Small intestine (tissue), 7 donors: ENCODE results near the gene HSD11B1. TPM values are rescaled to one million over a fixed set of nuclear protein-coding genes. Genes with fewer than 3 reads are reported as not detected.

Experiments used
- DNase-seq, 2 donors: peaks; one replicate each; pipeline versions ENCODE4 v3.0.0 to v3.0.0-alpha.2; 2013
- FAIRE-seq: peaks from 2 replicates; lab custom pipeline; 2012; peaks lifted over from hg19 to GRCh38; lab: Jason Lieb, UNC
- H3K27ac ChIP-seq, 3 donors: one replicate each; pipeline ENCODE4 v1.5.1; 2013; ENCODE audit warnings: low read length in 2 of 3, mild to moderate bottlenecking in 2 of 3, control low read depth in 1 of 3, inconsistent platforms in 1 of 3, low read depth in 1 of 3, moderate library complexity in 1 of 3
- H3K27me3 ChIP-seq, 3 donors: one replicate each; pipeline ENCODE4 v1.6.1; 2013; ENCODE audit warnings: low read length in 3 of 3, inconsistent platforms in 1 of 3; ENCODE audit not compliant: control insufficient read depth in 3 of 3, insufficient read depth in 3 of 3
- H3K36me3 ChIP-seq, 3 donors: one replicate each; pipeline ENCODE4 v1.6.1; 2013; ENCODE audit warnings: low read length in 3 of 3, inconsistent platforms in 1 of 3, low read depth in 1 of 3, mild to moderate bottlenecking in 1 of 3, moderate library complexity in 1 of 3; ENCODE audit not compliant: control insufficient read depth in 3 of 3, insufficient read depth in 2 of 3
- H3K4me1 ChIP-seq, 3 donors: one replicate each; pipeline ENCODE4 v1.6.1; 2013; ENCODE audit warnings: low read length in 2 of 3, inconsistent platforms in 1 of 3, low read depth in 1 of 3, mild to moderate bottlenecking in 1 of 3, moderate library complexity in 1 of 3; ENCODE audit not compliant: control insufficient read depth in 3 of 3, insufficient read depth in 2 of 3
- H3K4me3 ChIP-seq, 3 donors: one replicate each; pipeline ENCODE4 v1.5.1; 2013; ENCODE audit warnings: low read length in 3 of 3, control low read depth in 1 of 3, inconsistent platforms in 1 of 3, low read depth in 1 of 3, mild to moderate bottlenecking in 1 of 3, moderate library complexity in 1 of 3
- H3K9me3 ChIP-seq, 2 donors: one replicate each; pipeline ENCODE4 v1.6.1; 2013; ENCODE audit warnings: low read depth in 1 of 2, low read length in 1 of 2; ENCODE audit not compliant: control insufficient read depth in 2 of 2, insufficient read depth in 1 of 2
- WGBS, 3 donors: extraction: QIAGEN DNeasy Blood & Tissue Kit; methylation state at CpG; one replicate each; pipeline ENCODE4 v1.1.7; 2013; 5-methylcytosine and 5-hydroxymethylcytosine counted together
- polyA plus RNA-seq, 4 donors: library from polyadenylated mRNA; stranded (reverse) in 3 of 4; unstranded in 1 of 4; fragments of 200-250 nt in 3 of 4; fragments of 120-200 nt in 1 of 4; gene quantifications; one replicate each; pipeline versions ENCODE4 v1.2.1 to v1.2.3, GENCODE V29; 2013
- donor health status: healthy with polysubstance abuse.
- donor health status: control.
- donor health status: control.
- donor health status: Bipolar disorder and iron deficiency.
- donor health status: healthy.

Gene HSD11B1
- polyA plus RNA-seq, 4 donors, result 1.6 to 3.8 TPM; not detected in 2

GRCh38 chr1:209710847-209711246 is 6.2 kb downstream of the HSD11B1 start:
- FAIRE-seq (no peak), DNase-seq (no peak)
- H3K27ac ChIP-seq, result no peak overlapping the region
- 90 to 98% (median 92%) methylated on average over 3 of the region's 3 CpGs for WGBS, 3 donors
- no peaks in the 10 kb centered on the region for H3K27me3 ChIP-seq
- H3K4me3 ChIP-seq, result no peak overlapping the region
- no peaks in the 10 kb centered on the region for H3K9me3 ChIP-seq
- H3K36me3 ChIP-seq, result no peaks in the 10 kb centered on the region
- H3K4me1 ChIP-seq, result no peaks in the 10 kb centered on the region

- FAIRE-seq, result no peak
- 81 to 87% (median 84%) methylated on average over 2 of the region's 2 CpGs for WGBS, 3 donors
- H3K27ac ChIP-seq, result no peak overlapping the region
These were observed 9.7 kb downstream of the HSD11B1 start for GRCh38 chr1:209714338-209714737.

DNA sequence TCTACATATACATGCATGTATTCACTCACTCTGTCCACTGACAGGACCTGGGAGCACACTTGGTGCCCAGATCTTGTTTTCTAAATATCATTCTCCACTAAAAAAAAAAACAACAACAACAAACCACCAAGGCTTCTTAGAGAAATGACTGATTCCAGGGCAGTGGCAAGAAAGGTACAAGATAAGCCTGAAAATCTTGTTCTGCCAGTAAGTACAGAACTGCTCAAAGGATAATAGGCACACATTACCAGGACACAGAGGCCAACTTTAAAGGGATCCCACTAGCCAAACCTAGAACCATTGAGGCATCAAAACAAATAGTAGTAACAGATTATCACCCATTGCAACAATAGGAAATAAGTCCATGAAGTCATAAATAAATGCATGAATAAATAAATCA is 10.7 kb downstream of the HSD11B1 start:
- DNase-seq, result no peak
- Histone ChIP-seq H3K4me1 (no peaks in the 10 kb centered on the region), H3K36me3 (no peaks in the 10 kb centered on the region), H3K4me3 (no peak overlapping the region), H3K27me3 (peaks cover 0 to 3% (median 0%) of the 10 kb centered on the region in 3 donors), H3K27ac (no peak overlapping the region), H3K9me3 (no peaks in the 10 kb centered on the region)
- FAIRE-seq, result no peak

More at GRCh38 chr1:209714338-209714737, 9.7 kb downstream of the HSD11B1 start:
- no peak overlapping the region for H3K4me3 ChIP-seq
- peaks cover 0 to 2% (median 0%) of the 10 kb centered on the region in 3 donors for H3K27me3 ChIP-seq
- H3K36me3 ChIP-seq, result no peaks in the 10 kb centered on the region
- no peaks in the 10 kb centered on the region for H3K4me1 ChIP-seq
- no peak for DNase-seq
- no peaks in the 10 kb centered on the region for H3K9me3 ChIP-seq

- H3K4me3 ChIP-seq, result no peak overlapping the region
- 74 to 87% (median 82%) methylated on average over 2 of the region's 2 CpGs for WGBS, 3 donors
- no peaks in the 10 kb centered on the region for H3K4me1 ChIP-seq
- no peak for DNase-seq
- H3K36me3 ChIP-seq, result no peaks in the 10 kb centered on the region
- H3K27me3 ChIP-seq, result peaks cover 0 to 3% (median 0%) of the 10 kb centered on the region in 3 donors
- no peak for FAIRE-seq
- H3K9me3 ChIP-seq, result no peaks in the 10 kb centered on the region
- H3K27ac ChIP-seq, result no peak overlapping the region
These were observed 13.2 kb downstream of the HSD11B1 start for GRCh38 chr1:209717818-209718217.

DNA sequence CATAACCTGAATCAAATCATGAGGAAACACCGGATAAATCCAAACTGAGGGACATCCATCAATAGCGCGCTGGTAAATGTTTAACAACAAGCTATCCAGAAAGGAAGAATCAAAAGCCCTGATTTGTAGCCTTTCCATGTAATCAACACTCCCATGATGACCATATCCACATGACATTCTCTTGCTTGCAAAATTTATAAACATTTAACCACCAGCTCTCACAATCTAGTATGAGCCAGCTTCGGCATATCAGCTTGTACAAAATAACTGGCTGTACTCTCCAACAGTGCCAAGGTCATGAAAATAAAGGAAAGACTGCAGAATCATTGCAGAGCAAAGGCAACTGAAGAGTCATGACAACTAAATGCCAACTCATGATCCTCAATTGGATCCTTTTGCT is 15.7 kb downstream of the HSD11B1 start:
- 78 to 82% (median 79%) methylated on average over 4 of the region's 4 CpGs for WGBS, 3 donors
- Histone ChIP-seq H3K36me3 (no peaks in the 10 kb centered on the region), H3K9me3 (no peaks in the 10 kb centered on the region), H3K27me3 (peaks cover 0 to 3% (median 0%) of the 10 kb centered on the region in 3 donors), H3K4me1 (no peaks in the 10 kb centered on the region), H3K27ac (no peak overlapping the region), H3K4me3 (no peak overlapping the region)
- DNase-seq, result no peak
- no peak for FAIRE-seq

GRCh38 chr1:209720826-209721225 is 16.2 kb downstream of the HSD11B1 start:
- Histone ChIP-seq H3K27ac (no peak overlapping the region), H3K27me3 (peaks cover 0 to 3% (median 0%) of the 10 kb centered on the region in 3 donors), H3K4me1 (no peaks in the 10 kb centered on the region), H3K9me3 (no peaks in the 10 kb centered on the region), H3K4me3 (no peak overlapping the region), H3K36me3 (no peaks in the 10 kb centered on the region)
- FAIRE-seq, result no peak
- WGBS, 3 donors, result 77 to 100% (median 92%) methylated on average over 2 of the region's 2 CpGs
- DNase-seq, result no peak

- peaks cover 0 to 3% (median 0%) of the 10 kb centered on the region in 3 donors for H3K27me3 ChIP-seq
- H3K9me3 ChIP-seq, result no peaks in the 10 kb centered on the region
- WGBS, 3 donors, result 85 to 95% (median 92%) methylated on average over 1 of the region's 1 CpG
- DNase-seq, result no peak
- H3K27ac ChIP-seq, result no peak overlapping the region
- no peaks in the 10 kb centered on the region for H3K36me3 ChIP-seq
- no peaks in the 10 kb centered on the region for H3K4me1 ChIP-seq
- no peak for FAIRE-seq
- H3K4me3 ChIP-seq, result no peak overlapping the region
These were observed 16.7 kb downstream of the HSD11B1 start for GRCh38 chr1:209721323-209721722.

GRCh38 chr1:209723265-209723664 is 18.6 kb downstream of the HSD11B1 start:
- H3K9me3 ChIP-seq, result no peaks in the 10 kb centered on the region
- no peak overlapping the region for H3K27ac ChIP-seq
- H3K36me3 ChIP-seq, result no peaks in the 10 kb centered on the region
- no peak overlapping the region for H3K4me3 ChIP-seq
- peaks cover 0 to 3% (median 0%) of the 10 kb centered on the region in 3 donors for H3K27me3 ChIP-seq
- no peak for FAIRE-seq
- 96 to 97% (median 96%) methylated on average over 3 of the region's 3 CpGs for WGBS, 3 donors
- no peaks in the 10 kb centered on the region for H3K4me1 ChIP-seq
- DNase-seq, result no peak
